GM23248 (cell line): ENCODE results near the gene ARHGAP5.

ENCODE experiments used
- EZH2 ChIP-seq: fragments of 200-600 bp; sonication (generic); IDR thresholded peaks from 2 replicates; pipeline ENCODE4 v1.6.1; 2018; ENCODE audit warnings: antibody characterized with exemption, mild to moderate bottlenecking; ENCODE audit not compliant: insufficient read depth, poor library complexity, severe bottlenecking
- EZH2phosphoT487 ChIP-seq: fragments of 200-600 bp; sonication (generic); IDR thresholded peaks from 2 replicates; pipeline ENCODE4 v1.6.1; 2018; ENCODE audit warnings: antibody characterized with exemption, moderate library complexity, mild to moderate bottlenecking, low read depth; ENCODE audit not compliant: insufficient read depth

DNA sequence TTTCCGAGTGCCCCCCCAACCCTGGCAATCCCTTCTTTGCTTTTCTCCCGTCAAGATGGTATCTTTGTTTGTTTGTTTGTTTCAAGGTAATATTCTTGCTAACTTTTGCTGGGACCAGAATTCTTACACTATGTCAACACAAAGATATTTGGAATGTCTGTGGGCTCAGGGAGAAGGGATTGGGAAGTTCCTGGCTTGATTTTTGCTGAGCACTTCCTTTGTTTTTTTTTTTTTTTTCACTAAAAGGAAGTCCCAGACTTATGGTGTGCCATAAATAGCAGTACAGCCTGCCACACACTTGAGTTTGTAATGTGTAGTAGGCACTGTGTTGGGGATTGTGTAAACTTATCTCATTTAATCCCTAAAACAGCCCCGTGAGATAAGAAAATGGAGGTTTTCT is 113.6 kb downstream of the ARHGAP5 start:
- no peak for TF ChIP-seq EZH2phosphoT487
- no peak for TF ChIP-seq EZH2
